C1 segment of cervical spinal cord (tissue), 14 donors: Measurements from ENCODE around the gene GPR153.
A peak's percentile ranks its signal among the peaks of the same experiment; 100 is the strongest.

Source experiments
- DNase-seq, 14 donors: peaks; one replicate each; lab custom pipeline; 2025; lab: John Stamatoyannopoulos, UW

Gene GPR153

GRCh38 chr1:6206520-6206855 lies 54.4 kb downstream of the GPR153 start:
- DNase-seq: peak in 1 of 14 donors; percentile 26

GRCh38 chr1:6205849-6206519 lies 54.9 kb downstream of the GPR153 start, which contains the start of gene RNF207:
Gene RNF207 (plus strand): TSS chr1:6206119. CDS start chr1:6206536, 417 bp downstream.
- peak in 1 of 14 donors; percentile 58 for DNase-seq

- DNase-seq: no peak
These were observed 58.6 kb downstream of the GPR153 start for GRCh38 chr1:6202256-6202655.

- DNase-seq: no peak
These were observed 60.6 kb downstream of the GPR153 start for GRCh38 chr1:6200188-6200809.

GRCh38 chr1:6199298-6200187 lies 61.4 kb downstream of the GPR153 start, which contains the start of gene RPL22:
Gene RPL22 (minus strand): TSS chr1:6199595. CDS start chr1:6199573, 22 bp downstream.
- peak; percentile 64 to 98 (median 95) for DNase-seq

- DNase-seq: peak in 1 of 14 donors; percentile 39
These were observed 62.1 kb downstream of the GPR153 start for GRCh38 chr1:6198646-6199297.

GRCh38 chr1:6197746-6198427 lies 63.0 kb downstream of the GPR153 start:
- DNase-seq: no peak
